Neural crest cell (in vitro differentiated cells): ENCODE measurements around the gene LAMC3. TPM values are rescaled to one million over a fixed set of nuclear protein-coding genes. Genes with fewer than 3 reads are reported as not detected.
"Not testable (repeated sequence)": the region's sequence is repeated elsewhere in the genome, so short reads cannot be mapped to it uniquely, and the experiment has no call there.

Experiments
- DNase-seq: peaks from one replicate; pipeline ENCODE4 v3.0.0; 2021; ENCODE audit warnings: low read depth, mixed read lengths, low spot score
- H3K27ac Mint-ChIP-seq: one replicate; pipeline ENCODE4 v1.8.0; 2021; ENCODE audit warnings: mild to moderate bottlenecking, mixed read lengths; ENCODE audit not compliant: unreplicated experiment
- H3K27me3 Mint-ChIP-seq: 2 replicates; pipeline ENCODE4 v1.8.0; 2021; ENCODE audit warnings: low read depth, mild to moderate bottlenecking, mixed read lengths
- H3K36me3 Mint-ChIP-seq: 2 replicates; pipeline ENCODE4 v1.8.0; 2021; ENCODE audit warnings: low read depth, mild to moderate bottlenecking, mixed read lengths
- H3K4me1 Mint-ChIP-seq: 2 replicates; pipeline ENCODE4 v1.8.0; 2021; ENCODE audit warnings: mixed read lengths
- H3K4me3 Mint-ChIP-seq: one replicate; pipeline ENCODE4 v1.8.0; 2021; ENCODE audit warnings: mild to moderate bottlenecking, mixed read lengths
- H3K9me3 Mint-ChIP-seq: 2 replicates; pipeline ENCODE4 v1.8.0; 2021; ENCODE audit warnings: mixed read lengths
- total RNA-seq: library from RNA; stranded (reverse); gene quantifications from 2 replicates; pipeline ENCODE4 v1.2.1, GENCODE V29; 2021
- TF ChIP-seq, protein P1 (sequence below): fragments of 200-600 bp; sonication (generic); conservative IDR thresholded peaks from 2 replicates; pipeline ENCODE4 v1.5.0; 2021; ENCODE audit warnings: antibody characterized with exemption, mild to moderate bottlenecking

Gene LAMC3
- total RNA-seq, 1 donor from 2014 or later: 4.0 TPM

DNA sequence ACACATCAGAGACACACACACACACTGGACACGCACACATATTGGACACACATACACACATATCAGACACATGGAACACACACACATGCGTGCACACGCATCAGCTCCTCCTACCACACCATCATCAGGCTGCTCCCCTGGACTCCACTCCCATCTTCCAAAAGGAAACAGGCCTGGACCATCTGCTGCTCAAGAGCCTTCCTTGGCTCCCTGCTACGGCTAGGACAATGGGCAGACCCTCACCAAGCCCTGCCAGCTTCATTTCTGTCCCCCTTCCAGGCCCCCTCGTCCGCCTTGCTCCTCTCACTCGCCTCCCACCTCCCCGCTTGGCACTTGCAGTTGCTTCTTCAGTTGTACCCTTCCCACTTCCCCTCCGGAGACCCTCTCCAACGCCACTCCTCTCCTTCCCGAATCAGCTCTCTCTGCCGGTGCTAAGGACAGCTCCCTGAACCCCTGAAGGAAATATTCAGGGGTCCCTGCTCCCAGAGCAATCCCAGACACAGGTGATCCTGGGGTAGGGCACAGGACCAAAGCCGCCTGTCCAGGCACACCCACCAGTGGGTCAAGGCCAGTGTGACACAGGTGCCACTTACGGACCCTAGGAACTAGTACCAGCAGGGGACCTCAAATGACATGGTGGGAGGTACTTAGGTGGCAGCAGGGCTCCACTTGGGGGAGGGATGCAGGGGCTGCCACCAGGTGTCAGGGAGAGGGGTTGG lies 12.1 kb upstream of the LAMC3 start:
- H3K4me3 Mint-ChIP-seq: no peak overlapping the region
- H3K27ac Mint-ChIP-seq: no peak overlapping the region
- H3K27me3 Mint-ChIP-seq: peaks cover 24% of the 10 kb centered on the region
- peaks cover 13% of the 10 kb centered on the region for H3K4me1 Mint-ChIP-seq
- no peaks in the 10 kb centered on the region for H3K36me3 Mint-ChIP-seq
- DNase-seq: no peak
- TF ChIP-seq, protein P1, sequence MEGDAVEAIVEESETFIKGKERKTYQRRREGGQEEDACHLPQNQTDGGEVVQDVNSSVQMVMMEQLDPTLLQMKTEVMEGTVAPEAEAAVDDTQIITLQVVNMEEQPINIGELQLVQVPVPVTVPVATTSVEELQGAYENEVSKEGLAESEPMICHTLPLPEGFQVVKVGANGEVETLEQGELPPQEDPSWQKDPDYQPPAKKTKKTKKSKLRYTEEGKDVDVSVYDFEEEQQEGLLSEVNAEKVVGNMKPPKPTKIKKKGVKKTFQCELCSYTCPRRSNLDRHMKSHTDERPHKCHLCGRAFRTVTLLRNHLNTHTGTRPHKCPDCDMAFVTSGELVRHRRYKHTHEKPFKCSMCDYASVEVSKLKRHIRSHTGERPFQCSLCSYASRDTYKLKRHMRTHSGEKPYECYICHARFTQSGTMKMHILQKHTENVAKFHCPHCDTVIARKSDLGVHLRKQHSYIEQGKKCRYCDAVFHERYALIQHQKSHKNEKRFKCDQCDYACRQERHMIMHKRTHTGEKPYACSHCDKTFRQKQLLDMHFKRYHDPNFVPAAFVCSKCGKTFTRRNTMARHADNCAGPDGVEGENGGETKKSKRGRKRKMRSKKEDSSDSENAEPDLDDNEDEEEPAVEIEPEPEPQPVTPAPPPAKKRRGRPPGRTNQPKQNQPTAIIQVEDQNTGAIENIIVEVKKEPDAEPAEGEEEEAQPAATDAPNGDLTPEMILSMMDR: no peak
- no peaks in the 10 kb centered on the region for H3K9me3 Mint-ChIP-seq

DNA sequence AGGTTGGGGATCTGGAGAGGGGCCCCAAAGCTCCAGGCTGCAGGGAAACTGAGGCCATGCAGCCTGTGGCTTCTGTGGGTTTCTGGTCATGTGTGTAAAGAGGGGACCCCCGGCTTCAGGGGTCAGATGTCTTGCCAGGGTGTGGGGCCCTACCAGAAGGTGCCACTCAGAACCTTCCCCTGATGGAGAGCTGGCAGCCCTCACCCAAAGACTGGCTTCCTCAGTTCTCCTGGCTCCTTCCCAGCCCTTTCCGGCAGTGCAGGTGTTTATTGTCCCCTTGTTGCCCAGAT lies 11.6 kb upstream of the LAMC3 start:
- Mint-ChIP-seq H3K9me3 (no peaks in the 10 kb centered on the region), H3K27me3 (peaks cover 23% of the 10 kb centered on the region), H3K4me1 (peaks cover 11% of the 10 kb centered on the region), H3K36me3 (no peaks in the 10 kb centered on the region), H3K4me3 (no peak overlapping the region), H3K27ac (no peak overlapping the region)
- DNase-seq: no peak
- TF ChIP-seq, protein P1: no peak

DNA sequence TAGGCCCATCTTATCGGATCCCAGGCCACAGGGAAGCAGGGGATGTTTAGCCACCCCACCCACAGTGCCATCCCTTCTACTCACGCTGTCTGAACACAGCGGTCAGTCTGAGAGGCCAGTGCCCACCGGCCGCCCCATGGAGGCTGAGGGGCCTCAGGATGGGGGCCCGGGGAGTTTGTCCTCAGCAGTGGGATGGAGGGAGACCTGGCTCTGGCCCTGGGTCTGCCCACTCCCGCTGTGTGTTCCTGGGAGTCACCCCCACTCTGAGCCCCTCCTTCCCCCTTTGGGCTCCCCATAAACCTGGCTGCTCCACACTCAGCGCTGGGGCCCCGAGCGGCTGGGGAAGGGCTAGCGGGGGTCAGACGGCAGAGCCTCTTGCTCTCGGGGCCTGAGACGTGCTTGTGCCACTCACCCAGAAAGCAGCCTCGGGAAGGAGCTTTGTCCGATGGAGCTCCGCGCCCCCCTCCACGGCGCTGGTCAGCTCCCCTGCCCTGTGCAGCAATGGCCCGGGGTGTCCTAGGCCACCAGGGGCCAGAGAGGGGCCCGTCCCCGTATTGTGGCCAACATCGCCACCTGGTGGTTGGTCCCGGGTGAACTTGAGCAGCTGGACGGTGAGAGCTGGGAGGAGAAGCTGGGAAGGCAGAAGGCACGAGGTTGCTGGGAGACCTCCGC lies 10.9 kb upstream of the LAMC3 start:
- DNase-seq: peak; percentile 93
- Mint-ChIP-seq H3K4me1 (peaks cover 9% of the 10 kb centered on the region), H3K27ac (no peak overlapping the region), H3K27me3 (peaks cover 21% of the 10 kb centered on the region), H3K36me3 (no peaks in the 10 kb centered on the region), H3K9me3 (no peaks in the 10 kb centered on the region), H3K4me3 (no peak overlapping the region)
- TF ChIP-seq, protein P1: peak; percentile 83

DNA sequence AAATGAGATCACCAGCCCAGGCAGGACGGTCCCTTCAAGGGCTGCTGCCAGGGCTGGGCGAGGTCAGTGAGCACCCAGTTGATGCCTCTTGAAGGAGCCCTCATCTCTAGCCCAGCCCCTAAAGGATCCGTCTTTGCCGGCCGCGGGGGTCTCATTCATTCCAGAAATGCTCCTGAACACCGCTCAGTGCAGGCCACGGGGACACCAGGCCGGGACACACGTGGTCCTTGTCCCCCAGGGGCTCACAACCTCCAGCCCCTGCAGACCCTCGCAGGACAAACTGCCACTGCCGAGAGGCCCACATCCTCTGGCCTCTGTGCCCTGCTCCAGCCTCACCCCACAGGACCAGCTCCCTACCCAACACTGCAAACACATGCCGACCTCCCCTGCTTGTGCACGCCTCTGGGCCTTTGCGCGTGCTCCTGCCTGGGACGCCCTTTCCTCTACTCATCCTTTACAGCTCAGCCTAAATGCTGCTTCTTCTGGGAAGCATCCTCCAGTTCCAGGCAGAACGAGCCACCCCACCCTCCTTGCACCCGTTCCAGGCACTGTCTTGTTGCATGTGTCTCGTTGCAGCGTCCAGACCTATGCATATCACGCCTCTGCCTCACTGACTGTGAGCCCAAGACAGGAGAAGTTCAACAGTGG lies 10.3 kb upstream of the LAMC3 start:
- H3K9me3 Mint-ChIP-seq: no peaks in the 10 kb centered on the region
- TF ChIP-seq, protein P1: no peak
- DNase-seq: no peak
- peaks cover 21% of the 10 kb centered on the region for H3K27me3 Mint-ChIP-seq
- H3K4me3 Mint-ChIP-seq: no peak overlapping the region
- H3K4me1 Mint-ChIP-seq: peaks cover 9% of the 10 kb centered on the region
- H3K36me3 Mint-ChIP-seq: no peaks in the 10 kb centered on the region
- no peak overlapping the region for H3K27ac Mint-ChIP-seq

DNA sequence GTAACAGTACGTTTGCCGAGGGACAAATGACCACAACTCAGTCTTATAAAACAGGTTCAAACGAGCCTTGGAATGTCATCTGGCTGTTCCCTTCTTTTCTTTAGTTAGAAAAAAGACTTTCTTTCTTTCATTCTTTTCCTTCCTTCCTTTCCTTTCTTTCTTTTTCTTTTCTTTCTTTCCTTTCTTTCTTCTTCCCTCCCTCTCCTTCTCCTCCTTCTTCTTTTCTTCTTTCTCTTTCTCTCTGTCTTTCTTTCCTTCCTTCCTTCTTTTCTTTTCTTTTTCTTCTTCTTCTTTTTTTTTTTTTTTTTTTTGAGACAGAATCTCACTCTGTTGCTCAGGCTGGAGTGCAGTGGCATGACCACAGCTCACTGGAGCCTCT lies 9.7 kb upstream of the LAMC3 start:
- Mint-ChIP-seq H3K36me3 (no peaks in the 10 kb centered on the region), H3K9me3 (no peaks in the 10 kb centered on the region), H3K27me3 (peaks cover 23% of the 10 kb centered on the region), H3K27ac (no peak overlapping the region), H3K4me3 (no peak overlapping the region), H3K4me1 (peaks cover 8% of the 10 kb centered on the region)
- no peak for DNase-seq
- TF ChIP-seq, protein P1: no peak

DNA sequence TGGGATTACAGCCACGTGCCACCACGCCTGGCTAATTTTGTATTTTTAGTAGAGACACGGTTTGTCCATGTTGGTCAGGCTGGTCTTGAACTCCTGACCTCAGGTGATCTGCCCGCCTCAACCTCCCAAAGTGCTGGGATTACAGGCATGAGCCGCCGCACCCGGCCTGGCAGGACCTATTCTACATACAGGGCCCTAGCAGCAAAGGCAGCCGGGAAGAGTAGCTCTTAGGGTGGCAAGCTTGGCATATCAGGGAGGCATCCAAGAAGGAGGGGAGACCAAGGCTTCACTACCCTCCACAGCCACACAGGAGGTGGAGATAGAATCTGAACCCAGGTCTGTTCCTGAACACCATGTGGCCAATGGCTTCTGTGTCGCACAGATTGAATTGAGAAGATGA lies 8.4 kb upstream of the LAMC3 start:
- H3K4me1 Mint-ChIP-seq, H3K9me3 Mint-ChIP-seq, DNase-seq, H3K27ac Mint-ChIP-seq, H3K4me3 Mint-ChIP-seq, H3K36me3 Mint-ChIP-seq: not testable (repeated sequence)
- H3K27me3 Mint-ChIP-seq: peaks cover 23% of the 10 kb centered on the region
